Endodermal cell (in vitro differentiated cells): Measurements from ENCODE around the gene ZNF287. TPM values are rescaled to one million over a fixed set of nuclear protein-coding genes. Genes with fewer than 3 reads are reported as not detected.

Experiments used
- DNase-seq: peaks from one replicate; pipeline ENCODE4 v3.0.0-alpha.2; 2017
- H3K27ac ChIP-seq: 2 replicates; pipeline ENCODE4 v1.5.1; 2013; ENCODE audit warnings: mild to moderate bottlenecking, low read depth, low read length, moderate library complexity
- H3K27me3 ChIP-seq: 2 replicates; pipeline ENCODE4 v1.6.1; 2013; ENCODE audit warnings: mild to moderate bottlenecking, low read length, moderate library complexity; ENCODE audit not compliant: insufficient read depth, control insufficient read depth, poor library complexity, severe bottlenecking
- H3K36me3 ChIP-seq: 2 replicates; pipeline ENCODE4 v1.7.0; 2013; ENCODE audit warnings: mild to moderate bottlenecking, low read length, moderate library complexity; ENCODE audit not compliant: control insufficient read depth, insufficient read depth
- H3K4me1 ChIP-seq: one replicate; pipeline ENCODE4 v1.7.0; 2013; ENCODE audit warnings: low read length; ENCODE audit not compliant: control insufficient read depth, insufficient read depth
- H3K4me3 ChIP-seq: 2 replicates; pipeline ENCODE4 v1.5.1; 2013; ENCODE audit warnings: mild to moderate bottlenecking, low read length, moderate library complexity
- H3K9ac ChIP-seq: 2 replicates; pipeline ENCODE4 v1.6.1; 2013; ENCODE audit warnings: mild to moderate bottlenecking, low read length, moderate library complexity; ENCODE audit not compliant: poor library complexity, severe bottlenecking; ENCODE audit errors: extremely low read depth
- H3K9me3 ChIP-seq: 2 replicates; pipeline ENCODE4 v1.6.1; 2013; ENCODE audit warnings: mild to moderate bottlenecking, low read length, moderate library complexity; ENCODE audit not compliant: control insufficient read depth
- H3K27ac Mint-ChIP-seq: 2 replicates; pipeline ENCODE4 v1.8.0; 2020; ENCODE audit warnings: mixed read lengths
- H3K27me3 Mint-ChIP-seq: 2 replicates; pipeline ENCODE4 v1.8.0; 2021; ENCODE audit warnings: mild to moderate bottlenecking, mixed read lengths; ENCODE audit not compliant: insufficient read depth
- H3K36me3 Mint-ChIP-seq: 2 replicates; pipeline ENCODE4 v1.8.0; 2020; ENCODE audit warnings: low read depth, mixed read lengths
- H3K4me1 Mint-ChIP-seq: 2 replicates; pipeline ENCODE4 v1.8.0; 2020; ENCODE audit warnings: mixed read lengths
- H3K4me3 Mint-ChIP-seq: 2 replicates; pipeline ENCODE4 v1.8.0; 2020; ENCODE audit warnings: mild to moderate bottlenecking, moderate library complexity, mixed read lengths
- H3K9me3 Mint-ChIP-seq: 2 replicates; pipeline ENCODE4 v1.8.0; 2020; ENCODE audit warnings: mild to moderate bottlenecking, mixed read lengths
- CTCF ChIP-seq: fragments of 200-600 bp; sonication (generic); conservative IDR thresholded peaks from 2 replicates; pipeline ENCODE4 v1.5.0; 2021; ENCODE audit warnings: antibody characterized with exemption, mild to moderate bottlenecking
- WGBS, 2 experiments: methylation state at CpG; one replicate each; pipeline versions ENCODE4 v1.1.5 to v1.1.7; 2013; ENCODE audit warnings: missing lambda C conversion rate in 2 of 2, mixed read lengths in 1 of 2; ENCODE audit not compliant: insufficient coverage in 1 of 2, insufficient read length in 1 of 2; 5-methylcytosine and 5-hydroxymethylcytosine counted together
- total RNA-seq, 2 donors: library from RNA; stranded (reverse); fragmentation: NEBNext Ultra II Directional in 1 of 2; extraction: Animal tissue kit (Norgen Biotek cat#: 25700) in 1 of 2; gene quantifications; 2 replicates in 1 of 2; 3 replicates in 1 of 2; pipeline ENCODE4 v1.2.1, GENCODE V29; 2021

The ZNF287 gene
- total RNA-seq, 2 donors from 2014 or later: 6.9 to 16.4 TPM

GRCh38 chr17:16537130-16537458, 31.9 kb downstream of the ZNF287 start:
- H3K4me3 ChIP-seq: peak overlapping the region; percentile 85
- no peak for DNase-seq
- H3K27me3 ChIP-seq: no peaks in the 10 kb centered on the region
- no peak for TF ChIP-seq CTCF
- H3K27ac ChIP-seq: no peak overlapping the region
- no peak overlapping the region for H3K9ac ChIP-seq
- no peaks in the 10 kb centered on the region for H3K9me3 Mint-ChIP-seq
- H3K4me1 Mint-ChIP-seq: peaks cover 5% of the 10 kb centered on the region
- H3K36me3 Mint-ChIP-seq: no peaks in the 10 kb centered on the region
- no peaks in the 10 kb centered on the region for H3K27me3 Mint-ChIP-seq
- peak overlapping the region; percentile 89 for H3K4me3 Mint-ChIP-seq
- H3K9me3 ChIP-seq: no peaks in the 10 kb centered on the region
- H3K27ac Mint-ChIP-seq: no peak overlapping the region
- H3K4me1 ChIP-seq: no peaks in the 10 kb centered on the region
- no peaks in the 10 kb centered on the region for H3K36me3 ChIP-seq
- 65 to 70% methylated on average over 2 of the region's 2 CpGs for WGBS, 2 experiments

GRCh38 chr17:16534236-16534635, 34.8 kb downstream of the ZNF287 start:
- no peak overlapping the region for H3K4me3 ChIP-seq
- TF ChIP-seq CTCF: no peak
- DNase-seq: no peak
- H3K27ac Mint-ChIP-seq: no peak overlapping the region
- no peaks in the 10 kb centered on the region for H3K27me3 ChIP-seq
- peaks cover 15% of the 10 kb centered on the region for H3K27me3 Mint-ChIP-seq
- no peaks in the 10 kb centered on the region for H3K9me3 Mint-ChIP-seq
- no peaks in the 10 kb centered on the region for H3K36me3 Mint-ChIP-seq
- H3K36me3 ChIP-seq: no peaks in the 10 kb centered on the region
- no peaks in the 10 kb centered on the region for H3K4me1 ChIP-seq
- no peaks in the 10 kb centered on the region for H3K9me3 ChIP-seq
- H3K4me1 Mint-ChIP-seq: peaks cover 5% of the 10 kb centered on the region
- WGBS, 2 experiments: 97 to 100% methylated on average over 1 of the region's 1 CpG
- H3K4me3 Mint-ChIP-seq: no peak overlapping the region
- no peak overlapping the region for H3K9ac ChIP-seq
- H3K27ac ChIP-seq: no peak overlapping the region

DNA sequence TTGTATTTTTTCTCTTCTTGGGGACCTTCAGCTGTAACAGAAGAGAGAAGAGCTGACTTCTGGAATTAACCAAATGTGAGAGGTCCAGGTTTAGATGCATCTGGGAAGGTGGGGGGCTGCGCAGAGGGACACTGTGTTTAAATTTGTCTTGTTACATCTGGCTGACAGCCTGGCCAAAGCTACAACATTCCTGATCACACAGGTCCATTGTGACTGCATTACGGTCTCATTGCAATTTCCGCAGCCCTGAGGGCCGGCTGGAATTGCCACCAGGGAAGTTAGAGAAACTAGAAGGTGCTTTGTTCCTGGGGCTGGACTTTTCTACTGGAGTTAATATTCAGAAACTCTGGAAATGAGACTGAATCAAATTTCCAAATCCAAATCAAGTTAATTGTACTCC, 39.1 kb downstream of the ZNF287 start:
- Histone ChIP-seq H3K27ac (no peak overlapping the region), H3K36me3 (no peaks in the 10 kb centered on the region), H3K4me3 (no peak overlapping the region), H3K27me3 (peaks cover 7% of the 10 kb centered on the region), H3K9me3 (no peaks in the 10 kb centered on the region), H3K9ac (no peak overlapping the region), H3K4me1 (no peaks in the 10 kb centered on the region)
- Mint-ChIP-seq H3K4me1 (peaks cover 2% of the 10 kb centered on the region), H3K4me3 (no peak overlapping the region), H3K27me3 (peaks cover 30% of the 10 kb centered on the region), H3K9me3 (no peaks in the 10 kb centered on the region), H3K27ac (no peak overlapping the region), H3K36me3 (no peaks in the 10 kb centered on the region)
- WGBS, 2 experiments: 89 to 92% methylated on average over 3 to 4 of the region's 4 CpGs
- DNase-seq: no peak
- no peak for TF ChIP-seq CTCF
